Upper lobe of right lung (tissue), 1 donor: ENCODE data around the gene CLDN10. TPM values are rescaled to one million over a fixed set of nuclear protein-coding genes. Genes with fewer than 3 reads are reported as not detected.

ENCODE experiments used
- ATAC-seq: fragments of 200-7000 bp; cut with Tn5 transposase; one replicate; pipeline ENCODE4 v1.9.1; 2020; ENCODE audit warnings: mild to moderate bottlenecking, moderate library complexity
- DNase-seq: peaks from one replicate; pipeline ENCODE4 v3.0.0-alpha.2; 2020
- H3K27ac ChIP-seq: fragments of 200-600 bp; one replicate; pipeline ENCODE4 v1.8.0; 2022
- H3K27me3 ChIP-seq: fragments of 200-600 bp; one replicate; pipeline ENCODE4 v1.8.0; 2022; ENCODE audit warnings: mild to moderate bottlenecking
- H3K36me3 ChIP-seq: fragments of 200-600 bp; one replicate; pipeline ENCODE4 v1.8.0; 2022
- H3K4me1 ChIP-seq: fragments of 200-600 bp; one replicate; pipeline ENCODE4 v1.8.0; 2022
- H3K4me3 ChIP-seq: fragments of 200-600 bp; one replicate; pipeline ENCODE4 v1.8.0; 2022; ENCODE audit warnings: mild to moderate bottlenecking
- H3K9me3 ChIP-seq: fragments of 200-600 bp; one replicate; pipeline ENCODE4 v1.8.0; 2022
- CTCF ChIP-seq: fragments of 200-600 bp; IDR thresholded peaks from one replicate; pipeline ENCODE4 v1.8.0; 2022; ENCODE audit warnings: antibody characterized with exemption
- intact Hi-C: fragments of 100-400 bp; cut with DNase I; formaldehyde crosslinking; loops from one replicate; pipeline ENCODE4 v1.11.0; 2022
- long read RNA-seq: library from polyadenylated mRNA; unstranded; transcript quantifications from one replicate; pipeline ENCODE4 v2.0.0, GENCODE V29; 2021
- total RNA-seq: library from RNA; stranded (reverse); fragmentation: NEBNext Ultra II Directional; extraction: Animal tissue kit (Norgen Biotek cat#: 25700); gene quantifications from one replicate; pipeline ENCODE4 v1.2.1, GENCODE V29; 2021
- donor health status: DM: no; HTN: yes; CAD: no; lungs with severe emphysema.

CLDN10 gene
- 2.2 TPM for total RNA-seq
- long read RNA-seq, partial matches to known transcripts = 0 of 1 reads
- long read RNA-seq, other reads (novel, unspliced or antisense) = 1 of 1 reads

GRCh38 chr13:95552539-95553441, at the start of gene CLDN10:
CLDN10 (plus strand) TSS chr13:95552720; CDS start chr13:95552754, 34 bp downstream.
- Histone ChIP-seq H3K27me3 (peaks cover 51% of the 10 kb centered on the region), H3K36me3 (no peaks in the 10 kb centered on the region), H3K4me1 (peaks cover 5% of the 10 kb centered on the region), H3K9me3 (no peaks in the 10 kb centered on the region), H3K27ac (no peak within 1 kb of the TSS), H3K4me3 (peak within 1 kb of the TSS; percentile 17)
- no peak for TF ChIP-seq CTCF
- intact Hi-C loops = no loop called here
- peak; percentile 53 for ATAC-seq
- no peak for DNase-seq

DNA sequence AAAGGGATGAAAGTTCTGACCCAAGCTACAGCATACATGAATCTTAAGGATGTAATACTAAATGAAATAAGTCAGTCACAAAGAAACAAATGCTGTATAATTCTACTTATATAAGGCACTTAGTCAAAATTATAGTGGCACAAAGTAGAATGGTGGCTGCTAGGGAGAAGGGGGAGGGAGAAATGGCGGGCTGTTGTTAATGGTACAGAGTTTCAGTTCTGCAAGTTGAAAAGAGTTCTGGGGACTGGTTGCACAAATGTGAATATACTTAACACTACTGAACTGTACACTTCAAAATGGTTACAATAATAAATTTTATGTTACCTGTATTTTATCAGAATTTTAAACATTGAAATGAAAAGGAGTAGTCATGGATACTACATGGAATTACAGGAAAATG, 48.9 kb upstream of the CLDN10 start:
- intact Hi-C loops = no loop called here
- no peak for ATAC-seq
- TF ChIP-seq CTCF = no peak

DNA sequence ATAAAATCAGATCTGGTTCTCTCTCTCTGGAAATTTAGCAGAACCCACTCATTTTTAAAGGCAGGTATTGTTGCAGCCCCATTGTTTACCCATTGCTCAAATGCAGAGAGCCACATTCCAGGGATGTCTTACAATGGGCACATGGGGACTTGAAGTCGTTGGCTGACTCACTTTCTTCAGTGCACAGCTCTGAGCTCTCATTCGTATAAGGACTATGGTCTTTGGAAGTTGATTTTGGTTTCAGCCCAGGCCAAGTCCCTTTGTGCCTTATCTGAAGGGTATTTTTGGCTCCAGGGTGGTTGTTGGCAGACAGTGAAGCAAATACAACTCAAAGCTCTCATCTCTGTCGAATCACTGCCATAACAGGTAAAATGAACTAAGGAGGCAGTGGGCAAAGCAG, 47.3 kb upstream of the CLDN10 start:
- Histone ChIP-seq H3K4me1 (no peaks in the 10 kb centered on the region), H3K27me3 (no peaks in the 10 kb centered on the region), H3K36me3 (no peaks in the 10 kb centered on the region), H3K9me3 (no peaks in the 10 kb centered on the region), H3K27ac (no peak overlapping the region), H3K4me3 (no peak overlapping the region)
- DNase-seq (no peak), ATAC-seq (peak; percentile 90)
- TF ChIP-seq CTCF = no peak
- intact Hi-C loops = no loop called here

More for the DNA sequence above, 48.9 kb upstream of the CLDN10 start:
- no peak overlapping the region for H3K4me3 ChIP-seq
- H3K9me3 ChIP-seq = no peaks in the 10 kb centered on the region
- no peak overlapping the region for H3K27ac ChIP-seq
- DNase-seq = no peak
- no peaks in the 10 kb centered on the region for H3K4me1 ChIP-seq
- H3K27me3 ChIP-seq = no peaks in the 10 kb centered on the region
- H3K36me3 ChIP-seq = no peaks in the 10 kb centered on the region

GRCh38 chr13:95505986-95506385, 46.5 kb upstream of the CLDN10 start:
- intact Hi-C loops = no loop called here
- Histone ChIP-seq H3K4me1 (no peaks in the 10 kb centered on the region), H3K27ac (no peak overlapping the region), H3K36me3 (no peaks in the 10 kb centered on the region), H3K27me3 (no peaks in the 10 kb centered on the region), H3K9me3 (no peaks in the 10 kb centered on the region), H3K4me3 (no peak overlapping the region)
- DNase-seq (no peak), ATAC-seq (no peak)
- TF ChIP-seq CTCF = no peak

DNA sequence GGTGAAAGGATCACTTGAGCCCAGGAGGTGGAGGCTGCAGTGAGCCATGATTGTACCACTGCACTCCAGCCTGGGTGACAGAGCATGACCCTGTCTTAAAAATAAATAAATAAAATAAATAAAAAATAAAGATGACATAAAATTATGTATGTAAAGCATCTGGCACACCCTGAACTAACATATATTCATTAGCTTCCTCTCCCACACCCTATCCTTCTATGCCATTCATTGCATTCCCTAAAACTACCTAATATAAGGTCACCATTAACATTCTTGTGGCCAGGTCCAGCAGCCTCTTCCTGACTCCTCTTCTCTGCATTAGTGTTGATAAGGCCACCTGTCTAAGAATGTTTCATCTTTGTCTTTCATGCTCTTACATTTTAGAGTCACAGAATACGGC, 44.5 kb upstream of the CLDN10 start:
- DNase-seq = no peak
- no peaks in the 10 kb centered on the region for H3K36me3 ChIP-seq
- H3K4me1 ChIP-seq = no peaks in the 10 kb centered on the region
- H3K4me3 ChIP-seq = no peak overlapping the region
- H3K27me3 ChIP-seq = no peaks in the 10 kb centered on the region
- H3K9me3 ChIP-seq = no peaks in the 10 kb centered on the region
- ATAC-seq = no peak
- H3K27ac ChIP-seq = no peak overlapping the region
- TF ChIP-seq CTCF = no peak
- intact Hi-C loops = no loop called here
